Ectodermal cell (in vitro differentiated cells): Measurements from ENCODE around the gene PPP4R3B.
A peak's percentile ranks its signal among the peaks of the same experiment; 100 is the strongest.

Experiments used
- H3K27ac ChIP-seq: 2 replicates; pipeline ENCODE4 v1.7.0; 2013; ENCODE audit warnings: mild to moderate bottlenecking, low read depth, low read length; ENCODE audit not compliant: insufficient read depth, poor library complexity, severe bottlenecking
- H3K27me3 ChIP-seq: 2 replicates; pipeline ENCODE4 v1.7.0; 2013; ENCODE audit warnings: mild to moderate bottlenecking, low read length; ENCODE audit not compliant: insufficient read depth, control insufficient read depth, poor library complexity, severe bottlenecking
- H3K36me3 ChIP-seq: one replicate; pipeline ENCODE4 v1.7.0; 2013; ENCODE audit warnings: low read length; ENCODE audit not compliant: control insufficient read depth, insufficient read depth
- H3K4me1 ChIP-seq: one replicate; pipeline ENCODE4 v1.7.0; 2013; ENCODE audit warnings: low read length; ENCODE audit not compliant: control insufficient read depth, insufficient read depth
- H3K4me3 ChIP-seq: 2 replicates; pipeline ENCODE4 v1.7.0; 2013; ENCODE audit warnings: low read depth, low read length, control low read depth; ENCODE audit not compliant: insufficient read depth
- H3K9me3 ChIP-seq: 2 replicates; pipeline ENCODE4 v1.7.0; 2013; ENCODE audit warnings: mild to moderate bottlenecking, low read length, moderate library complexity; ENCODE audit not compliant: control insufficient read depth
- WGBS, 2 experiments: methylation state at CpG; one replicate each; pipeline ENCODE4 v1.1.7; 2013; ENCODE audit warnings: missing lambda C conversion rate in 2 of 2; 5-methylcytosine and 5-hydroxymethylcytosine counted together

The PPP4R3B gene

GRCh38 chr2:55519938-55520885 lies 97.2 kb downstream of the PPP4R3B start:
- Histone ChIP-seq H3K9me3 (no peaks in the 10 kb centered on the region), H3K4me3 (peak overlapping the region; percentile 65), H3K4me1 (peaks cover 4% of the 10 kb centered on the region), H3K27me3 (no peaks in the 10 kb centered on the region), H3K36me3 (peaks cover 9% of the 10 kb centered on the region), H3K27ac (no peak overlapping the region)
- 23 to 24% methylated on average over 35 of the region's 35 CpGs for WGBS, 2 experiments

- WGBS, 2 experiments, result 42 to 47% methylated on average over 9 of the region's 9 CpGs
- Histone ChIP-seq H3K27ac (no peak overlapping the region), H3K4me3 (peak overlapping the region; percentile 65), H3K4me1 (peaks cover 4% of the 10 kb centered on the region), H3K36me3 (no peaks in the 10 kb centered on the region), H3K27me3 (no peaks in the 10 kb centered on the region), H3K9me3 (no peaks in the 10 kb centered on the region)
Measured at GRCh38 chr2:55518841-55519165, 98.6 kb downstream of the PPP4R3B start.

DNA sequence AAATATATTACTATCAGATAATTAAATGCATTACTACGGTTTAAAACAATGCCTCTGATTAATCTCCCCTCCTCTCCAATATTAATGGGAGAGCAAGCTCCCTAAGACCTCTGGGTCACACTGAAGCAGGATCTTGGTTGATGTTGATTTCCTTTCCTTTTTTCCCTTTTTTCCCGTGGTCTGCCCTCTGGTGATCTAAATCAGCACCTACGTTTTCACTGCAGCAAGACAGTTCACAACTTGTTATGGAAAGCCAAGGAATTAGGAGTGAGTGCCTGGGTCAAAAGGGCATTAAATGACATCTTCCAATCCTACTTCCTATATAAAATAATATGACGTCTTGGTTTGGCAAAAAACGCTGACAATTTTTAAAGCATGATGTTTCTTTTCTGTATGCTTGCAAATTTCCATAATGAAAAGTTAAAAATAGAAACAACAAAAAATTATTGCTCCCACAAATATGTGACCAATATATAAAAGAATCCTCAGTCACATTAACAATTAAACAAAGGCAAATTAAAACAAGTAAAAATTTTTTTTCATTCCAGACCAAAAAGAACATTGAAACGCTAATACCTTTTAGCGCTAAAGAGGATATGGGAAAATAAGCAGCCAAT lies 105.8 kb downstream of the PPP4R3B start:
- Histone ChIP-seq H3K27ac (no peak overlapping the region), H3K9me3 (no peaks in the 10 kb centered on the region), H3K4me3 (no peak overlapping the region), H3K4me1 (no peaks in the 10 kb centered on the region), H3K36me3 (no peaks in the 10 kb centered on the region), H3K27me3 (no peaks in the 10 kb centered on the region)
- WGBS, 2 experiments, result 19 to 52% methylated on average over 3 to 5 of the region's 7 CpGs

DNA sequence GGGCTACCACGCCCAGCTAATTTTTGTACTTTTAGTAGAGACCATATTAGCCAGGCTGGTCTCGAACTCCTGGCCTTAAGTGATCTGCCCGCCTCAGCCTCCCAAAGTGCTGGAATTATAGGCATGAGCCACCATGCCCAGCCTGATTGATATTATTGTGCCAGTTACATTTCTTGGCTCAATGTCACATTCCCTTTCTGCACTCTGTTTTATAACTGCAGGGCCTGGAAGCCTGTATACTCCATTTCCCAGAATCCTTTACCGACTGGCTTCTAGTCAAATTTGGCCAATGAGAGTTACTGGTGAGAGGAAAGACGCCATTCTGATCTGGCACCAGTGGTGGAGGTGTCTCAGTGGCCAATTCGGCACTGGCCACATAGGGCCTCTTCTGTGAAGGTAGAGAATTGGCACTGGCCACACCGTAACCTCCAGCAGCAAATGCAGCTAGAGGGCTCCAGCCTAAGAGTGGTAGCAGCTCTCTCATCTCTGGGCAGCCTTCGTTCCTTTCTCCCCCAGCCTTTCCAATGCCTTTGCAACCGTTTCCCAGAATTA lies 114.8 kb downstream of the PPP4R3B start:
- no peak overlapping the region for H3K27ac ChIP-seq
- no peak overlapping the region for H3K4me3 ChIP-seq
- no peaks in the 10 kb centered on the region for H3K9me3 ChIP-seq
- no peaks in the 10 kb centered on the region for H3K4me1 ChIP-seq
- WGBS, 2 experiments, result 91 to 93% methylated on average over 8 to 9 of the region's 9 CpGs
- H3K27me3 ChIP-seq, result no peaks in the 10 kb centered on the region
- H3K36me3 ChIP-seq, result no peaks in the 10 kb centered on the region

GRCh38 chr2:55500025-55500424 lies 117.4 kb downstream of the PPP4R3B start:
- Histone ChIP-seq H3K4me1 (no peaks in the 10 kb centered on the region), H3K36me3 (no peaks in the 10 kb centered on the region), H3K27me3 (no peaks in the 10 kb centered on the region), H3K4me3 (no peak overlapping the region), H3K27ac (no peak overlapping the region), H3K9me3 (no peaks in the 10 kb centered on the region)
- 84 to 100% methylated on average over 2 of the region's 2 CpGs for WGBS, 2 experiments

- Histone ChIP-seq H3K36me3 (no peaks in the 10 kb centered on the region), H3K27ac (no peak overlapping the region), H3K4me3 (no peak overlapping the region), H3K9me3 (no peaks in the 10 kb centered on the region), H3K4me1 (no peaks in the 10 kb centered on the region), H3K27me3 (no peaks in the 10 kb centered on the region)
- 89% methylated on average over 5 to 6 of the region's 6 CpGs for WGBS, 2 experiments
Measured at GRCh38 chr2:55498582-55498981, 118.8 kb downstream of the PPP4R3B start.
